GM21447 (cell line): ENCODE measurements around the gene OPALIN.

ENCODE experiments used
- ATAC-seq: cut with Tn5 transposase; IDR thresholded peaks from one replicate; pipeline ENCODE4 v1.9.1; 2021; ENCODE audit not compliant: unreplicated experiment

OPALIN gene

DNA sequence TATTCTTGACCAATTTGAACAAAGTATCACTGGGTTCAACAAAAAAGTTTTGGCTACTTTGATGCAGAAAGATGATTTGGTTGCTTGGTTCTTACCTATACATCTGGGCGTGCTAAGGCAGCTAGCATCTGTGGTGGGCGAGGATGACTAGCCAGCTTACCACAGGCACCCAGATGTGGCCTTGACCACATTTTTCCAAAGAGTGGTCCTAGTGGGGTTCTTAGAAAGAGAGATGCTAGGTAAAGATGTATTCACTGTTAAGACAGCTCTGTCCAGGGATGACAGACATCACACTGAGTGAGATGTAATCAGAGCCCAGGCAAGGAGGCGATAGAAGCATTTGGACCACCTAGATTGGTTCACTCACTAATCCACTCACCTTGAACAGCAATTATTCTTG, 53.8 kb downstream of the OPALIN start:
- no peak for ATAC-seq

DNA sequence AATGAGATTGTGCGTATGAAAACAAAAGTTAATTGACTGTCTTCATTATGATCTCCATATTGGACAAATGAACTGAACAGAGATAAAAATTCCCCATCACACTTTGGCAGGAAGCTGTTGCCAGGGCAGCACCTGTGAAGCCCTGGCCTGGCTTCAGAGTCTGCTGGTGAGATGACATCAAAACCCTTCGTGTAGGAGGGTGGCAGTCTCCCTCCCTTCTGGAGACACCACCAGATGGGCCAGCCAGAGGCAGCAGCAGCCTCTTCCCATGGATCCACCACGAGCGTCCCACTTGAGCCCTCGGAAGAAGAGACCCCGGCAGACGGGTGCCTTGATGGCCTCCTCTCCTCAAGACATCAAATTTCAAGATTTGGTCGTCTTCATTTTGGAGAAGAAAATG, 54.6 kb downstream of the OPALIN start, which contains the start of gene DNTT:
Gene DNTT, plus strand, starts transcription at position 205 of the 400 bp plus-strand sequence. Its CDS starts 64 bp downstream, at position 269.
- ATAC-seq = no peak

DNA sequence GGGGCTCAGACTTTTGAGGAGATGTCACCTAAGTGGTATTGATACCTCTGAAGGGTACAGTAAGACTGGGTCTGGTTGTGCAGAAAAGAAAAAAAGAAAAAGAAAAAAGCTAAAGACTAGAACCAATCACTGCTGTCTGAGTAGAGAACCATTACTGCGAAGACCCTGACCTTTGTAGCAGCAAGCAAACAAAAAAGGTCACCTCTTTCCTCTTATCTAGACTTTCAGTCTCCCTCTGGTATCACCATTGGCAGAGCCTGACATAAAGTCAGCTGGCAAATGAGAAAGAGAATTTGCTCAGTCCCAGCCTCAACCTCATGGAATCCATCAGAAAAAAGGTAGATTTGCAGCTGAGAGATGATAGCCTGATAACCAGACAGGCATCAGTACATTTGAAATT, 57.2 kb downstream of the OPALIN start:
- ATAC-seq = no peak

DNA sequence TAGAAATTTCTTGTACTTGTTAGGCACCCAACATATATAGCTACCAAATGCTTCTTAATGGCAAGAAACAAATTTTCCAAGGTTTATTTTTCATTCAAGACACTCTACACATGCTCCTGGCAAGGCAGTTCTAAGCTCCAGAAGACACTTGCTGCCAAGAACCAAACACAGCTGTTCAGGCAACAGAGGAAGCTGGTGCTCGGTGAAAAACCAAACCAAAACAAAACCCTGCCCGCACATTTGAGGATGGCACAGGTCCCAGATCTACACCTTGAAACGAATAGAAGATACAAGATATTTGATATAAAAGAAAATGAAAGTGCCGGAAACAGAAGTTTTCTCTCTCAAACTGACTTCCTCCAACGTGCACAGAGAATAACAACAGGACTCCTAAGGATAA, 59.4 kb downstream of the OPALIN start:
- no peak for ATAC-seq

DNA sequence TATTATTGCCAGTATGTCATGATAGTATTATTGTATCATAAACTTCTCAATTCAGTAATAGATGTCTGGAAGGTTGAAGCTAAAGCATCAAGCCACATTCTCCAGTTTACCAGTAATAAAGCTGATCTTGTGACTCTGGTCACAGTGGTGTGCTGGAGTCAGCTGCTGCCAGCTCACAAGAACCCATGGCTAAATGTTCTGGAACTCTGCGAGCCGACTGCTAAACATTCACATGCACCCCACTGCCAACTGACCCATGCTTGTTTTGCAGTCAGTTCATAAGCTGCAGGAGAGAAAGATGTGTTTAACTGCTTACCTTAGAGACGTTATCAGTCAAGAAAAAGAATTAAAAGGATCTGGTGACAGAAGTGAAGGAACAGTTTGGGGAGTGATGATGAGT, 60.4 kb downstream of the OPALIN start:
- no peak for ATAC-seq

DNA sequence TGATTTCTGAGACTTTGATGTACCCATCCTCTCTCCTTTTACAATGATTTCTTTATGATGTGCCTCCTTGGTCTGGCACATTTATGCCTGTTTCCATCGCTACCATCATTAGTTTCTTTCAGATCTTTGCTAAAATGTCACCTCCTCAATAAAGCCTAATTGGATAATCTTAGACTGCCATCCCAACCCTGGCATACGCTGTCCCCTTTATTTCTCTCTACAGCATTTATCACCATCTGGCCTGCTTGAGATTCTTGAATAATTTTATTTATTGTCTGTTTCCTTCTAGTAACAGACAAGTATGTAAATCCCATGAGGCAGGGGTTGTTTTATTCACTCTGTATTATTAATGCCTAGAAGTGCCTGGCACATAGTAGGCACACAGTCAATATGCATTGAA, 61.3 kb downstream of the OPALIN start:
- no peak for ATAC-seq

DNA sequence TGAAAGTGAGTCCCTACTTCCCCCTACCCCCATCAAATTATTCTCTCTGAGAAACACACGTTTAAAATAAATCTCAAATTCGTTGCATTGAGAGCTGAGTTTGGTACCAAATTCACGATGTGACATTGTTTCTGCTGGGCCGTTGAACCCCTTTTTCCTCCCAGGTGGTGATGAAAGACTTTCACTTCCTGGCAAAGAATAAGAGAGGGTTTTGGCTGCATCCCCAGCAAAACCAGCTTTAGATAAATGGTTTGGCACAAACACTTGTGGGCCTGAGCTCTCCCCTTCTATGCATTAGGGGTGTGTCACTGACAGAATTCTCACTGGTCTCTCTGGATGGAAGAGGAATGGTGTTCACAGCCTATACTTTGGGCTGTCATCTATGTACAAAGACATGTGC, 63.3 kb downstream of the OPALIN start:
- ATAC-seq = no peak
